Activated CD4-positive, alpha-beta T cell treated with anti-CD3 and anti-CD28 coated beads, Interleukin-2, Interleukin-6, amounts not matched to agents 100 ng/mL and 50 ng/mL, durations not matched to agents 16 hours and 8 hours (primary cell): ENCODE measurements around the gene P4HB.

Source experiments
- DNase-seq: peaks from one replicate; pipeline ENCODE4 v3.0.0-alpha.2; 2020

Gene P4HB

GRCh38 chr17:81867170-81867990, 7.0 kb upstream of the P4HB start:
- DNase-seq = peak; percentile 62

- peak; percentile 41 for DNase-seq
Measured at GRCh38 chr17:81866440-81867169, 6.3 kb upstream of the P4HB start.

GRCh38 chr17:81865733-81866439, 5.6 kb upstream of the P4HB start:
- DNase-seq = no peak

- no peak for DNase-seq
Measured at GRCh38 chr17:81865358-81865732, 5.0 kb upstream of the P4HB start.

GRCh38 chr17:81863833-81864768, 3.8 kb upstream of the P4HB start:
- no peak for DNase-seq

GRCh38 chr17:81863123-81863675, 2.9 kb upstream of the P4HB start:
- DNase-seq = no peak

- peak; percentile 100 for DNase-seq
Measured at GRCh38 chr17:81860756-81861568, 627 bp upstream of the P4HB start.

- DNase-seq = no peak
Measured at GRCh38 chr17:81858967-81859905, 1.1 kb downstream of the P4HB start.

GRCh38 chr17:81858170-81858966, 2.0 kb downstream of the P4HB start:
- no peak for DNase-seq

GRCh38 chr17:81854974-81855774, 5.2 kb downstream of the P4HB start:
- no peak for DNase-seq

- no peak for DNase-seq
Measured at GRCh38 chr17:81852237-81852636, 8.1 kb downstream of the P4HB start.

- no peak for DNase-seq
Measured at GRCh38 chr17:81851423-81851822, 8.9 kb downstream of the P4HB start.

GRCh38 chr17:81849457-81849856, 10.9 kb downstream of the P4HB start:
- DNase-seq = no peak

- DNase-seq = no peak
Measured at GRCh38 chr17:81846743-81847689, 13.3 kb downstream of the P4HB start.

- DNase-seq = no peak
Measured at GRCh38 chr17:81845881-81846742, 14.2 kb downstream of the P4HB start.

GRCh38 chr17:81845361-81845760, 15.0 kb downstream of the P4HB start:
- no peak for DNase-seq
